Activated B cell treated with CpG ODN at 0.5 μM for 24 hours (primary cell): ENCODE measurements around the gene NUDT19. TPM values are rescaled to one million over a fixed set of nuclear protein-coding genes. Genes with fewer than 3 reads are reported as not detected.

ENCODE experiments used
- ATAC-seq: fragments of 200-7000 bp; cut with Tn5 transposase; one replicate; pipeline ENCODE4 v1.10.0; 2021; ENCODE audit warnings: low read depth, mild to moderate bottlenecking, moderate library complexity
- CTCF ChIA-PET: fragments of 350-600 bp; sonication (Branson Sonifier 250); formaldehyde crosslinking; loops from one replicate; lab custom pipeline; 2021; ENCODE audit warnings: antibody characterized with exemption; lab: Charles Lee
- POLR2A ChIA-PET: fragments of 350-600 bp; sonication (Branson Sonifier 250); formaldehyde crosslinking; loops from one replicate; lab custom pipeline; 2021; ENCODE audit warnings: antibody characterized with exemption; lab: Charles Lee
- DNase-seq: peaks from one replicate; pipeline ENCODE4 v3.0.0; 2022
- H3K27ac Mint-ChIP-seq: one replicate; pipeline ENCODE4 v1.8.0; 2020; ENCODE audit warnings: mixed read lengths
- H3K27me3 Mint-ChIP-seq: one replicate; pipeline ENCODE4 v1.8.0; 2021; ENCODE audit warnings: mixed read lengths
- H3K36me3 Mint-ChIP-seq: one replicate; pipeline ENCODE4 v1.8.0; 2021; ENCODE audit warnings: low read depth, mixed read lengths
- H3K4me1 Mint-ChIP-seq: one replicate; pipeline ENCODE4 v1.8.0; 2021; ENCODE audit warnings: mixed read lengths
- H3K4me3 Mint-ChIP-seq: one replicate; pipeline ENCODE4 v1.8.0; 2020; ENCODE audit warnings: mild to moderate bottlenecking, mixed read lengths
- H3K9me3 Mint-ChIP-seq: one replicate; pipeline ENCODE4 v1.8.0; 2020; ENCODE audit warnings: mixed read lengths
- CTCF ChIP-seq: fragments of 200-600 bp; IDR thresholded peaks from one replicate; pipeline ENCODE4 v1.8.0; 2022; ENCODE audit warnings: antibody characterized with exemption, mild to moderate bottlenecking
- intact Hi-C: fragments of 100-400 bp; cut with micrococcal nuclease; formaldehyde crosslinking; loops from one replicate; pipeline ENCODE4 v1.15.1; 2024
- total RNA-seq: library from RNA; stranded (reverse); gene quantifications from 2 replicates; pipeline ENCODE4 v1.2.3, GENCODE V29; 2022

NUDT19 gene
- total RNA-seq, 1 donor from 2014 or later: 9.0 TPM

- Mint-ChIP-seq H3K27ac (no peak overlapping the region), H3K36me3 (peaks cover 37% of the 10 kb centered on the region), H3K27me3 (no peaks in the 10 kb centered on the region), H3K9me3 (no peaks in the 10 kb centered on the region), H3K4me1 (peaks cover 7% of the 10 kb centered on the region), H3K4me3 (no peak overlapping the region)
- POLR2A ChIA-PET: no interaction called here
- CTCF ChIA-PET: no interaction called here
- DNase-seq: no peak
- ATAC-seq: no peak
- intact Hi-C loops: no loop called here
- no peak for TF ChIP-seq CTCF
Measured at GRCh38 chr19:32658075-32658474, 33.5 kb upstream of the NUDT19 start.

GRCh38 chr19:32658527-32658926, 33.1 kb upstream of the NUDT19 start:
- intact Hi-C loops: no loop called here
- POLR2A ChIA-PET: no interaction called here
- Mint-ChIP-seq H3K36me3 (peaks cover 34% of the 10 kb centered on the region), H3K27me3 (no peaks in the 10 kb centered on the region), H3K4me1 (peaks cover 5% of the 10 kb centered on the region), H3K27ac (no peak overlapping the region), H3K9me3 (no peaks in the 10 kb centered on the region), H3K4me3 (no peak overlapping the region)
- CTCF ChIA-PET: no interaction called here
- no peak for TF ChIP-seq CTCF
- ATAC-seq: no peak
- no peak for DNase-seq

GRCh38 chr19:32661318-32661717, 30.3 kb upstream of the NUDT19 start:
- H3K27ac Mint-ChIP-seq: no peak overlapping the region
- TF ChIP-seq CTCF: no peak
- ATAC-seq (no peak), DNase-seq (no peak)
- peaks cover 25% of the 10 kb centered on the region for H3K36me3 Mint-ChIP-seq
- no peaks in the 10 kb centered on the region for H3K9me3 Mint-ChIP-seq
- H3K27me3 Mint-ChIP-seq: no peaks in the 10 kb centered on the region
- no peak overlapping the region for H3K4me3 Mint-ChIP-seq
- CTCF ChIA-PET: no interaction called here
- POLR2A ChIA-PET: interaction anchor here (0.6 kb wide), 1 partner anchor 34 kb away, joined by 5 read pairs; no protein-coding TSS in a partner anchor
- intact Hi-C loops: no loop called here
- peaks cover 5% of the 10 kb centered on the region for H3K4me1 Mint-ChIP-seq

- CTCF ChIA-PET: no interaction called here
- no peak overlapping the region for H3K27ac Mint-ChIP-seq
- no peaks in the 10 kb centered on the region for H3K9me3 Mint-ChIP-seq
- intact Hi-C loops: no loop called here
- peak; percentile 54 for ATAC-seq
- DNase-seq: no peak
- peaks cover 22% of the 10 kb centered on the region for H3K36me3 Mint-ChIP-seq
- H3K27me3 Mint-ChIP-seq: no peaks in the 10 kb centered on the region
- POLR2A ChIA-PET: no interaction called here
- H3K4me3 Mint-ChIP-seq: no peak overlapping the region
- peaks cover 5% of the 10 kb centered on the region for H3K4me1 Mint-ChIP-seq
- no peak for TF ChIP-seq CTCF
Measured at GRCh38 chr19:32662186-32662585, 29.4 kb upstream of the NUDT19 start.

- Mint-ChIP-seq H3K27me3 (no peaks in the 10 kb centered on the region), H3K4me1 (peaks cover 13% of the 10 kb centered on the region), H3K9me3 (no peaks in the 10 kb centered on the region), H3K27ac (no peak overlapping the region), H3K4me3 (no peak overlapping the region), H3K36me3 (peaks cover 14% of the 10 kb centered on the region)
- ChIA-PET POLR2A (interaction anchor here (0.7 kb wide), 1 partner anchor 9 kb away, joined by 3 read pairs; no protein-coding TSS in a partner anchor), CTCF (no interaction called here)
- ATAC-seq: no peak
- no peak for DNase-seq
- TF ChIP-seq CTCF: no peak
- intact Hi-C loops: no loop called here
Measured at GRCh38 chr19:32666084-32666483, 25.5 kb upstream of the NUDT19 start.
